Uterus (tissue), 2 donors: ENCODE results near the gene MANF.

Experiments
- POLR2A ChIP-seq, 2 donors: fragments of 450-650 bp; IDR thresholded peaks; one replicate each; pipeline ENCODE4 v1.6.1; 2016; ENCODE audit warnings: antibody characterized with exemption in 2 of 2, mild to moderate bottlenecking in 1 of 2, moderate library complexity in 1 of 2
- TF ChIP-seq, protein P1 (sequence below), 4 experiments: fragments of 200-600 bp in 2 of 4; fragments of 450-650 bp in 2 of 4; sonication (generic) in 2 of 4; IDR thresholded peaks; one replicate each; pipeline ENCODE4 v1.5.1; 2016 to 2019; ENCODE audit warnings: antibody characterized with exemption in 4 of 4, mild to moderate bottlenecking in 2 of 4, moderate library complexity in 1 of 4

DNA sequence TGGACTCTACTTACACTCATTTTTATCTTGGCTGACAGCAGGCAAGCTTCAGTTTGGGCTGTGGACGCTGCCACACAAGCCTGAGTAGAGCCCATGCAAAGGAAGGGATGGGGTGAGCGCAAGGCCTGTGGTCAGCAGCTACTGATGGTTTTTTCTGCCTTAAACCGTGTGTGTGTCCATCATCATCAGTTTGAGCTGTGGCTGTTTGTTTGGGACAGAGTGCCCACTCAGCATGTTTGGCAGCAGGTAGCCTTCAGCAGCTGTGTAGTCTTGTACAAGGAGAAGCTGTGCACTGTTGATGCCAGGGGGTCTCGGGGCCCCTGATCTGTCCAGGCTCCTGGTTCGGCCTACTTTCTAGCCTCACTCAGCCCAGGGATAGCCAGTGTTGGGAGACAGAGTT lies 9.4 kb downstream of the MANF start:
- TF ChIP-seq POLR2A (IDR thresholded peaks at IDR 0.05): no peak
- TF ChIP-seq, protein P1, sequence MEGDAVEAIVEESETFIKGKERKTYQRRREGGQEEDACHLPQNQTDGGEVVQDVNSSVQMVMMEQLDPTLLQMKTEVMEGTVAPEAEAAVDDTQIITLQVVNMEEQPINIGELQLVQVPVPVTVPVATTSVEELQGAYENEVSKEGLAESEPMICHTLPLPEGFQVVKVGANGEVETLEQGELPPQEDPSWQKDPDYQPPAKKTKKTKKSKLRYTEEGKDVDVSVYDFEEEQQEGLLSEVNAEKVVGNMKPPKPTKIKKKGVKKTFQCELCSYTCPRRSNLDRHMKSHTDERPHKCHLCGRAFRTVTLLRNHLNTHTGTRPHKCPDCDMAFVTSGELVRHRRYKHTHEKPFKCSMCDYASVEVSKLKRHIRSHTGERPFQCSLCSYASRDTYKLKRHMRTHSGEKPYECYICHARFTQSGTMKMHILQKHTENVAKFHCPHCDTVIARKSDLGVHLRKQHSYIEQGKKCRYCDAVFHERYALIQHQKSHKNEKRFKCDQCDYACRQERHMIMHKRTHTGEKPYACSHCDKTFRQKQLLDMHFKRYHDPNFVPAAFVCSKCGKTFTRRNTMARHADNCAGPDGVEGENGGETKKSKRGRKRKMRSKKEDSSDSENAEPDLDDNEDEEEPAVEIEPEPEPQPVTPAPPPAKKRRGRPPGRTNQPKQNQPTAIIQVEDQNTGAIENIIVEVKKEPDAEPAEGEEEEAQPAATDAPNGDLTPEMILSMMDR (IDR thresholded peaks at IDR 0.05): no peak
